ENCODE data around the gene IL17F.

GRCh38 chr6:52201493-52201892 lies 42.8 kb downstream of the IL17F start:
- TF ChIP-seq POLR2A (IDR thresholded peaks at IDR 0.05; ENCODE audit: borderline replicate concordance, extremely low read depth, insufficient read depth, insufficient read length): no peak
- no peak for TF ChIP-seq EGR1 (IDR thresholded peaks at IDR 0.05; ENCODE audit: low read depth)
- TF ChIP-seq, protein P1, sequence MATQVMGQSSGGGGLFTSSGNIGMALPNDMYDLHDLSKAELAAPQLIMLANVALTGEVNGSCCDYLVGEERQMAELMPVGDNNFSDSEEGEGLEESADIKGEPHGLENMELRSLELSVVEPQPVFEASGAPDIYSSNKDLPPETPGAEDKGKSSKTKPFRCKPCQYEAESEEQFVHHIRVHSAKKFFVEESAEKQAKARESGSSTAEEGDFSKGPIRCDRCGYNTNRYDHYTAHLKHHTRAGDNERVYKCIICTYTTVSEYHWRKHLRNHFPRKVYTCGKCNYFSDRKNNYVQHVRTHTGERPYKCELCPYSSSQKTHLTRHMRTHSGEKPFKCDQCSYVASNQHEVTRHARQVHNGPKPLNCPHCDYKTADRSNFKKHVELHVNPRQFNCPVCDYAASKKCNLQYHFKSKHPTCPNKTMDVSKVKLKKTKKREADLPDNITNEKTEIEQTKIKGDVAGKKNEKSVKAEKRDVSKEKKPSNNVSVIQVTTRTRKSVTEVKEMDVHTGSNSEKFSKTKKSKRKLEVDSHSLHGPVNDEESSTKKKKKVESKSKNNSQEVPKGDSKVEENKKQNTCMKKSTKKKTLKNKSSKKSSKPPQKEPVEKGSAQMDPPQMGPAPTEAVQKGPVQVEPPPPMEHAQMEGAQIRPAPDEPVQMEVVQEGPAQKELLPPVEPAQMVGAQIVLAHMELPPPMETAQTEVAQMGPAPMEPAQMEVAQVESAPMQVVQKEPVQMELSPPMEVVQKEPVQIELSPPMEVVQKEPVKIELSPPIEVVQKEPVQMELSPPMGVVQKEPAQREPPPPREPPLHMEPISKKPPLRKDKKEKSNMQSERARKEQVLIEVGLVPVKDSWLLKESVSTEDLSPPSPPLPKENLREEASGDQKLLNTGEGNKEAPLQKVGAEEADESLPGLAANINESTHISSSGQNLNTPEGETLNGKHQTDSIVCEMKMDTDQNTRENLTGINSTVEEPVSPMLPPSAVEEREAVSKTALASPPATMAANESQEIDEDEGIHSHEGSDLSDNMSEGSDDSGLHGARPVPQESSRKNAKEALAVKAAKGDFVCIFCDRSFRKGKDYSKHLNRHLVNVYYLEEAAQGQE (IDR thresholded peaks at IDR 0.05; ENCODE audit: low read depth): no peak
- TF ChIP-seq, protein P2, sequence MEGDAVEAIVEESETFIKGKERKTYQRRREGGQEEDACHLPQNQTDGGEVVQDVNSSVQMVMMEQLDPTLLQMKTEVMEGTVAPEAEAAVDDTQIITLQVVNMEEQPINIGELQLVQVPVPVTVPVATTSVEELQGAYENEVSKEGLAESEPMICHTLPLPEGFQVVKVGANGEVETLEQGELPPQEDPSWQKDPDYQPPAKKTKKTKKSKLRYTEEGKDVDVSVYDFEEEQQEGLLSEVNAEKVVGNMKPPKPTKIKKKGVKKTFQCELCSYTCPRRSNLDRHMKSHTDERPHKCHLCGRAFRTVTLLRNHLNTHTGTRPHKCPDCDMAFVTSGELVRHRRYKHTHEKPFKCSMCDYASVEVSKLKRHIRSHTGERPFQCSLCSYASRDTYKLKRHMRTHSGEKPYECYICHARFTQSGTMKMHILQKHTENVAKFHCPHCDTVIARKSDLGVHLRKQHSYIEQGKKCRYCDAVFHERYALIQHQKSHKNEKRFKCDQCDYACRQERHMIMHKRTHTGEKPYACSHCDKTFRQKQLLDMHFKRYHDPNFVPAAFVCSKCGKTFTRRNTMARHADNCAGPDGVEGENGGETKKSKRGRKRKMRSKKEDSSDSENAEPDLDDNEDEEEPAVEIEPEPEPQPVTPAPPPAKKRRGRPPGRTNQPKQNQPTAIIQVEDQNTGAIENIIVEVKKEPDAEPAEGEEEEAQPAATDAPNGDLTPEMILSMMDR (IDR thresholded peaks at IDR 0.05 in 2 of 3, conservative IDR thresholded peaks at IDR 0.05 in 1 of 3; ENCODE audit: borderline replicate concordance in 1 of 3, insufficient read depth in 1 of 3, low read depth in 2 of 3, low read length in 2 of 3): no peak
- TF ChIP-seq EZH2phosphoT487 (IDR thresholded peaks at IDR 0.05; ENCODE audit: borderline replicate concordance): no peak
- no peak for TF ChIP-seq EZH2 (IDR thresholded peaks at IDR 0.05)
- TF ChIP-seq ZNF274 (IDR thresholded peaks at IDR 0.05; ENCODE audit: low read depth, low read length): no peak
- TF ChIP-seq POLR2AphosphoS5 (IDR thresholded peaks at IDR 0.05; ENCODE audit: low read depth, low read length): no peak
- TF ChIP-seq RAD21 (IDR thresholded peaks at IDR 0.05; ENCODE audit: low read depth): no peak
